ENCODE data around the gene SALL1.

The SALL1 gene

GRCh38 chr16:51113236-51114125 lies 37.6 kb downstream of the SALL1 start:
- no peak overlapping the region for H4K5ac ChIP-seq (ENCODE audit: low read length)
- H4K8ac ChIP-seq (ENCODE audit: low read depth, low read length): no peak overlapping the region
- H2BK5ac ChIP-seq (ENCODE audit: low read length): no peak overlapping the region
- H3K4ac ChIP-seq (ENCODE audit: low read depth, low read length): no peak overlapping the region
- H3K79me1 ChIP-seq (ENCODE audit: low read length): no peaks in the 10 kb centered on the region
- no peaks in the 10 kb centered on the region for H3K4me1 ChIP-seq (ENCODE audit: control insufficient read depth, low read depth, low read length)
- H3K27me3 ChIP-seq (ENCODE audit: insufficient read depth, low read length, poor library complexity): peaks cover 2% of the 10 kb centered on the region
- no peaks in the 10 kb centered on the region for H3K36me3 ChIP-seq (ENCODE audit: control insufficient read depth, insufficient read depth, low read length)
- no peaks in the 10 kb centered on the region for H3K79me2 ChIP-seq (ENCODE audit: control insufficient read depth, insufficient read depth, low read length)
- no peak overlapping the region for H2BK15ac ChIP-seq (replicated peaks; ENCODE audit: low read depth)
- H3K18ac ChIP-seq (ENCODE audit: low read length): no peak overlapping the region
- H3K27ac ChIP-seq (ENCODE audit: low read depth, low read length): no peak overlapping the region
- no peak overlapping the region for H3K4me3 ChIP-seq (ENCODE audit: low read length)
- no peak for DNase-seq
- H3K23ac ChIP-seq (ENCODE audit: low read length): no peak overlapping the region
- H3K4me2 ChIP-seq (ENCODE audit: low read length): peak overlapping the region; percentile 3
- H3K9ac ChIP-seq (ENCODE audit: low read length): no peak overlapping the region
- no peak overlapping the region for H3K56ac ChIP-seq (ENCODE audit: low read length)
- no peak overlapping the region for H2AK5ac ChIP-seq (ENCODE audit: low read length)
- H2BK120ac ChIP-seq (ENCODE audit: low read depth, low read length): no peak overlapping the region
- whole genome bisulfite sequencing (ENCODE audit: extremely low coverage, insufficient coverage, low lambda C conversion rate): no CpG with 5 or more reads among the region's 50 CpGs

DNA sequence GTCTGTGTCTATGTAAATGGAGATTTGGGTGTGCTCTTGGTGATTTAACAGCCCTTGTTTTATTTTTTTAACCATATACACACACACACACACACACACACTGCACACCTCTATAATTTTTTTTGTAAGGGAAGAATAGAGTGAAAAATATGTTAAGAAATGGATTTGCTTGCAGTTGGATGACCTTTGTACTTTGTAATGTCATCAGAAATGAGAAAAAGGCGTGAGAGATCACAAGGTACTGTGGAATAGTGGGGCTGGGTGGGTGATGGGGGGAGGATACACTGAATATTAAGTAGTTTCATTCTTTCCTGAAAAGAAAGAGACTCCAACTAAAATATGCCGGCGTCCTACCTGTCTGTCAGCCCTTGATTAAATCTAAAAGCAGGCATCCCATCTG lies 38.7 kb downstream of the SALL1 start:
- H2BK5ac ChIP-seq (ENCODE audit: low read length): no peak overlapping the region
- no peak overlapping the region for H2BK120ac ChIP-seq (ENCODE audit: low read depth, low read length)
- H2BK15ac ChIP-seq (replicated peaks; ENCODE audit: low read depth): no peak overlapping the region
- H3K4me1 ChIP-seq (ENCODE audit: control insufficient read depth, low read depth, low read length): no peaks in the 10 kb centered on the region
- H3K23ac ChIP-seq (ENCODE audit: low read length): no peak overlapping the region
- H2AK5ac ChIP-seq (ENCODE audit: low read length): no peak overlapping the region
- DNase-seq: no peak
- H3K56ac ChIP-seq (ENCODE audit: low read length): no peak overlapping the region
- H3K9ac ChIP-seq (ENCODE audit: low read length): no peak overlapping the region
- H3K18ac ChIP-seq (ENCODE audit: low read length): no peak overlapping the region
- no peak overlapping the region for H3K4me2 ChIP-seq (ENCODE audit: low read length)
- H4K8ac ChIP-seq (ENCODE audit: low read depth, low read length): no peak overlapping the region
- WGBS (ENCODE audit: extremely low coverage, insufficient coverage, low lambda C conversion rate): no CpG with 5 or more reads among the region's 3 CpGs
- H3K79me1 ChIP-seq (ENCODE audit: low read length): no peaks in the 10 kb centered on the region
- H3K79me2 ChIP-seq (ENCODE audit: control insufficient read depth, insufficient read depth, low read length): no peaks in the 10 kb centered on the region
- H4K5ac ChIP-seq (ENCODE audit: low read length): no peak overlapping the region
- H3K4ac ChIP-seq (ENCODE audit: low read depth, low read length): no peak overlapping the region
- no peaks in the 10 kb centered on the region for H3K36me3 ChIP-seq (ENCODE audit: control insufficient read depth, insufficient read depth, low read length)
- H3K27ac ChIP-seq (ENCODE audit: low read depth, low read length): no peak overlapping the region
- peaks cover 2% of the 10 kb centered on the region for H3K27me3 ChIP-seq (ENCODE audit: insufficient read depth, low read length, poor library complexity)
- H3K4me3 ChIP-seq (ENCODE audit: low read length): no peak overlapping the region

- Histone ChIP-seq H3K79me2 (ENCODE audit: control insufficient read depth, insufficient read depth, low read length) (no peaks in the 10 kb centered on the region), H3K23ac (ENCODE audit: low read length) (no peak overlapping the region), H3K4me1 (ENCODE audit: control insufficient read depth, low read depth, low read length) (no peaks in the 10 kb centered on the region), H2BK5ac (ENCODE audit: low read length) (no peak overlapping the region), H3K36me3 (ENCODE audit: control insufficient read depth, insufficient read depth, low read length) (no peaks in the 10 kb centered on the region), H3K4me2 (ENCODE audit: low read length) (no peak overlapping the region), H3K27ac (ENCODE audit: low read depth, low read length) (no peak overlapping the region), H4K8ac (ENCODE audit: low read depth, low read length) (no peak overlapping the region), H3K18ac (ENCODE audit: low read length) (no peak overlapping the region), H2BK15ac (replicated peaks; ENCODE audit: low read depth) (no peak overlapping the region), H3K79me1 (ENCODE audit: low read length) (no peaks in the 10 kb centered on the region), H3K56ac (ENCODE audit: low read length) (no peak overlapping the region), H3K27me3 (ENCODE audit: insufficient read depth, low read length, poor library complexity) (peaks cover 2% of the 10 kb centered on the region), H3K4ac (ENCODE audit: low read depth, low read length) (no peak overlapping the region), H3K9ac (ENCODE audit: low read length) (no peak overlapping the region), H2BK120ac (ENCODE audit: low read depth, low read length) (no peak overlapping the region), H4K5ac (ENCODE audit: low read length) (no peak overlapping the region), H2AK5ac (ENCODE audit: low read length) (no peak overlapping the region), H3K4me3 (ENCODE audit: low read length) (no peak overlapping the region)
- DNase-seq: no peak
- no CpG with 5 or more reads among the region's 6 CpGs for WGBS (ENCODE audit: extremely low coverage, insufficient coverage, low lambda C conversion rate)
Measured at GRCh38 chr16:51111759-51112158, 39.3 kb downstream of the SALL1 start.

DNA sequence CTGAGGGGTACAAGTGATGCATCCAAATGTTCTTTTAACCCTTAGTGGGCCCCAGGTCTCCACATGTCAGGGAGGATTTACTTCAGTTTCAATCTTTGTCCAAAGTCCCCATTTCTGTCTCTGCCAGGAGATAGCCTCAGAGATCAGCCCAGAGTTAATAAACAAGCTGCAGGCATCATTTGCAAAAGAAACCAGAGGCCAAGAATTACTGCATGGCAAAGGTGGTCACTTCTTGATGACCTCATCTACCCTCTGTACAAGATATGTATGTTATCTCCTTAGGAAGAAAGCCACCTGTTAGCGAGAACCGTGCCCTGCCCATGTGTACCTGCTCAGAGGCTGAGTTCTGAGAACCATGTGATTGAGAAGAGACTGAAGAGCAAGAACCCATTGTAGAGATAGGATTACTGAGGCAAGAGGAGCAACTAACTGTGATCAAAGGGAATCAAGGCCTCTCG lies 40.3 kb downstream of the SALL1 start:
- Histone ChIP-seq H3K4me3 (ENCODE audit: low read length) (no peak overlapping the region), H4K5ac (ENCODE audit: low read length) (no peak overlapping the region), H3K27me3 (ENCODE audit: insufficient read depth, low read length, poor library complexity) (peaks cover 2% of the 10 kb centered on the region), H3K4ac (ENCODE audit: low read depth, low read length) (no peak overlapping the region), H3K9ac (ENCODE audit: low read length) (no peak overlapping the region), H2BK5ac (ENCODE audit: low read length) (no peak overlapping the region), H3K18ac (ENCODE audit: low read length) (no peak overlapping the region), H3K36me3 (ENCODE audit: control insufficient read depth, insufficient read depth, low read length) (no peaks in the 10 kb centered on the region), H3K79me2 (ENCODE audit: control insufficient read depth, insufficient read depth, low read length) (no peaks in the 10 kb centered on the region), H2AK5ac (ENCODE audit: low read length) (no peak overlapping the region), H2BK120ac (ENCODE audit: low read depth, low read length) (no peak overlapping the region), H3K23ac (ENCODE audit: low read length) (no peak overlapping the region), H3K56ac (ENCODE audit: low read length) (no peak overlapping the region), H3K79me1 (ENCODE audit: low read length) (no peaks in the 10 kb centered on the region), H3K4me1 (ENCODE audit: control insufficient read depth, low read depth, low read length) (no peaks in the 10 kb centered on the region), H3K27ac (ENCODE audit: low read depth, low read length) (no peak overlapping the region), H4K8ac (ENCODE audit: low read depth, low read length) (no peak overlapping the region), H2BK15ac (replicated peaks; ENCODE audit: low read depth) (no peak overlapping the region), H3K4me2 (ENCODE audit: low read length) (no peak overlapping the region)
- no CpG with 5 or more reads among the region's 3 CpGs for WGBS (ENCODE audit: extremely low coverage, insufficient coverage, low lambda C conversion rate)
- no peak for DNase-seq

DNA sequence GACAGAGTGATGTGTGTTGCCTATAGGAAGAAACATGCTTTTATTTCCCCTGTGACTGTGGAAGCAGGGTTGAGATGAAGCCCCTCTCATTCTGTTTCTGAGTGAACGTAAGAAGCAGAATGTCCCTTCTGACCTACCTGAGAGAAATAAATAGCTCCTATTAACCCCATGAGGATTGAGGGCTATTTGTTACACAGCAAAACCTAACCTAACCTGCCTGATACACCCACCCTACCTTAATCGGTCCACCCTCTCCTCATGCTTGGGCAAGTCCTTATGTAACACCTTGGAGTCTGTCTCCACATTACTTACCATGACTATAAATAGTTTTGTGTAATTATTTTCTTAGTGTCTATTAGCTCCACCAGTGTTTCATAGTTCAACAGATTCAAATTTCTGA lies 41.9 kb downstream of the SALL1 start:
- no CpG with 5 or more reads among the region's 2 CpGs for WGBS (ENCODE audit: extremely low coverage, insufficient coverage, low lambda C conversion rate)
- Histone ChIP-seq H3K4me1 (ENCODE audit: control insufficient read depth, low read depth, low read length) (no peaks in the 10 kb centered on the region), H3K79me2 (ENCODE audit: control insufficient read depth, insufficient read depth, low read length) (no peaks in the 10 kb centered on the region), H3K4ac (ENCODE audit: low read depth, low read length) (no peak overlapping the region), H3K79me1 (ENCODE audit: low read length) (no peaks in the 10 kb centered on the region), H3K18ac (ENCODE audit: low read length) (no peak overlapping the region), H3K56ac (ENCODE audit: low read length) (no peak overlapping the region), H3K9ac (ENCODE audit: low read length) (no peak overlapping the region), H2BK120ac (ENCODE audit: low read depth, low read length) (no peak overlapping the region), H3K23ac (ENCODE audit: low read length) (no peak overlapping the region), H2BK5ac (ENCODE audit: low read length) (no peak overlapping the region), H3K27ac (ENCODE audit: low read depth, low read length) (no peak overlapping the region), H3K4me3 (ENCODE audit: low read length) (no peak overlapping the region), H2AK5ac (ENCODE audit: low read length) (no peak overlapping the region), H4K5ac (ENCODE audit: low read length) (no peak overlapping the region), H3K4me2 (ENCODE audit: low read length) (no peak overlapping the region), H2BK15ac (replicated peaks; ENCODE audit: low read depth) (no peak overlapping the region), H4K8ac (ENCODE audit: low read depth, low read length) (no peak overlapping the region), H3K27me3 (ENCODE audit: insufficient read depth, low read length, poor library complexity) (peaks cover 2% of the 10 kb centered on the region), H3K36me3 (ENCODE audit: control insufficient read depth, insufficient read depth, low read length) (no peaks in the 10 kb centered on the region)
- DNase-seq: no peak

- Histone ChIP-seq H3K4ac (ENCODE audit: low read depth, low read length) (no peak overlapping the region), H3K79me2 (ENCODE audit: control insufficient read depth, insufficient read depth, low read length) (no peaks in the 10 kb centered on the region), H2BK120ac (ENCODE audit: low read depth, low read length) (no peak overlapping the region), H3K27ac (ENCODE audit: low read depth, low read length) (no peak overlapping the region), H2AK5ac (ENCODE audit: low read length) (no peak overlapping the region), H4K8ac (ENCODE audit: low read depth, low read length) (no peak overlapping the region), H4K5ac (ENCODE audit: low read length) (no peak overlapping the region), H2BK15ac (replicated peaks; ENCODE audit: low read depth) (no peak overlapping the region), H3K23ac (ENCODE audit: low read length) (no peak overlapping the region), H3K36me3 (ENCODE audit: control insufficient read depth, insufficient read depth, low read length) (no peaks in the 10 kb centered on the region), H3K9ac (ENCODE audit: low read length) (no peak overlapping the region), H3K4me3 (ENCODE audit: low read length) (no peak overlapping the region), H3K4me2 (ENCODE audit: low read length) (no peak overlapping the region), H3K18ac (ENCODE audit: low read length) (no peak overlapping the region), H3K79me1 (ENCODE audit: low read length) (no peaks in the 10 kb centered on the region), H2BK5ac (ENCODE audit: low read length) (no peak overlapping the region), H3K27me3 (ENCODE audit: insufficient read depth, low read length, poor library complexity) (peaks cover 2% of the 10 kb centered on the region), H3K4me1 (ENCODE audit: control insufficient read depth, low read depth, low read length) (no peaks in the 10 kb centered on the region), H3K56ac (ENCODE audit: low read length) (no peak overlapping the region)
- DNase-seq: no peak
- no CpG with 5 or more reads among the region's 2 CpGs for WGBS (ENCODE audit: extremely low coverage, insufficient coverage, low lambda C conversion rate)
Measured at GRCh38 chr16:51107742-51108141, 43.3 kb downstream of the SALL1 start.

Data from mesendoderm (in vitro differentiated cells).